CD8-positive, alpha-beta memory T cell (primary cell): ENCODE measurements around the gene TXNL4B. TPM values are rescaled to one million over a fixed set of nuclear protein-coding genes. Genes with fewer than 3 reads are reported as not detected.

Experiments used
- CTCF ChIA-PET: fragments of 350-600 bp; sonication (Branson Sonifier 250); formaldehyde crosslinking; loops from one replicate; lab custom pipeline; 2021; ENCODE audit warnings: antibody characterized with exemption; lab: Charles Lee
- POLR2A ChIA-PET: fragments of 350-600 bp; sonication (Branson Sonifier 250); formaldehyde crosslinking; loops from one replicate; lab custom pipeline; 2021; ENCODE audit warnings: antibody characterized with exemption; lab: Charles Lee
- DNase-seq, 5 donors: peaks; one replicate each; pipeline versions ENCODE4 v3.0.0 to v3.0.0-alpha.2; 2020 to 2022; ENCODE audit warnings: mixed read lengths in 1 of 5
- H3K27ac ChIP-seq: one replicate; pipeline ENCODE4 v1.7.0; 2013; ENCODE audit warnings: low read depth, mild to moderate bottlenecking, low read length, moderate library complexity
- H3K27me3 ChIP-seq: 2 replicates; pipeline ENCODE4 v1.7.0; 2013; ENCODE audit warnings: low read length, mild to moderate bottlenecking; ENCODE audit not compliant: insufficient read depth, poor library complexity, severe bottlenecking
- H3K36me3 ChIP-seq: 2 replicates; pipeline ENCODE4 v1.7.0; 2013; ENCODE audit warnings: mild to moderate bottlenecking, low read length, moderate library complexity; ENCODE audit not compliant: insufficient read depth
- H3K4me1 ChIP-seq: 2 replicates; pipeline ENCODE4 v1.7.0; 2013; ENCODE audit warnings: mild to moderate bottlenecking, low read length, moderate library complexity; ENCODE audit not compliant: insufficient read depth
- H3K4me3 ChIP-seq: 2 replicates; pipeline ENCODE4 v1.7.0; 2013; ENCODE audit warnings: mild to moderate bottlenecking, low read length
- H3K9me3 ChIP-seq: 2 replicates; pipeline ENCODE4 v1.7.0; 2013; ENCODE audit warnings: mild to moderate bottlenecking, low read length
- H3K27ac Mint-ChIP-seq, 8 donors: one replicate each; pipeline ENCODE4 v1.8.0; 2020 to 2021; ENCODE audit warnings: mixed read lengths in 8 of 8, mild to moderate bottlenecking in 6 of 8, inconsistent platforms in 3 of 8, moderate library complexity in 3 of 8
- H3K27me3 Mint-ChIP-seq, 2 donors: one replicate each; pipeline ENCODE4 v1.8.0; 2020 to 2021; ENCODE audit warnings: mixed read lengths in 2 of 2, mild to moderate bottlenecking in 1 of 2, moderate library complexity in 1 of 2
- H3K36me3 Mint-ChIP-seq, 3 donors: one replicate each; pipeline ENCODE4 v1.8.0; 2020 to 2021; ENCODE audit warnings: mixed read lengths in 3 of 3, inconsistent platforms in 1 of 3, mild to moderate bottlenecking in 1 of 3
- H3K4me1 Mint-ChIP-seq, 3 donors: one replicate each; pipeline ENCODE4 v1.8.0; 2020 to 2021; ENCODE audit warnings: mixed read lengths in 3 of 3, inconsistent platforms in 1 of 3, mild to moderate bottlenecking in 1 of 3
- H3K4me3 Mint-ChIP-seq, 7 donors: one replicate each; pipeline ENCODE4 v1.8.0; 2020 to 2021; ENCODE audit warnings: mixed read lengths in 7 of 7, mild to moderate bottlenecking in 6 of 7, moderate library complexity in 4 of 7, inconsistent platforms in 2 of 7
- H3K9me3 Mint-ChIP-seq, 5 donors: one replicate each; pipeline ENCODE4 v1.8.0; 2020 to 2022; ENCODE audit warnings: mixed read lengths in 5 of 5, mild to moderate bottlenecking in 3 of 5, moderate library complexity in 2 of 5, inconsistent platforms in 1 of 5
- polyA plus RNA-seq: library from polyadenylated mRNA; unstranded; fragments of 300-500 nt; fragmentation: Illumina TruSeq; gene quantifications from one replicate; pipeline ENCODE4 v1.2.3, GENCODE V29; 2021
- total RNA-seq, 2 experiments: library from RNA; stranded (reverse); gene quantifications; one replicate each; pipeline ENCODE4 v1.2.3, GENCODE V29; 2021

Gene TXNL4B
- total and polyA plus RNA-seq, 3 experiments from 2014 or later: 14.0 to 38.7 (median 37.9) TPM

DNA sequence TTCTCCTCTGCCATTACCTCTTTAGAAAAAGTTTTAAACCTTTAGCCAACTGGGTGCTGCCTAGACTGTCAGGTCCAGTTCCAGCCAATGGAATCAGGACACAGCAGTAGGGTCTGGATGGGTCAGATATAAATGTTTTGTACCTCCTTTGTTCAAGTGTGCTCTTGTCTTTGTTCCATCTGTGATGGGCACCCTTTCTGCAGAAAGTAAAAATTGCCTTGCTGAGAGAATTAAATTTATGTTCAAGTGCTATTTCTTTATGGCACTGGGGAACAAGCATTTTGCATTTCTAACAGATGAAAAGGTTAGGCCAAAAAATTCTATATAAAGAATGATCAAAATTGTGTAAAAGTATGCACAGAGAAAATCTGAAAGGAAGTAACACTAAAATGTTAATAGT is 44.3 kb downstream of the TXNL4B start:
- ChIA-PET CTCF (no interaction called here), POLR2A (no interaction called here)
- DNase-seq: no peak
- H3K4me3 ChIP-seq: no peak overlapping the region
- Mint-ChIP-seq H3K27ac (no peak overlapping the region), H3K36me3 (peaks cover 0 to 16% (median under 1%) of the 10 kb centered on the region in 3 donors), H3K27me3 (no peaks in the 10 kb centered on the region), H3K4me1 (no peaks in the 10 kb centered on the region), H3K4me3 (no peak overlapping the region), H3K9me3 (peaks cover 8 to 25% (median 19%) of the 10 kb centered on the region in 5 donors)
- no peak overlapping the region for H3K27ac ChIP-seq
- no peaks in the 10 kb centered on the region for H3K4me1 ChIP-seq
- H3K27me3 ChIP-seq: no peaks in the 10 kb centered on the region
- H3K9me3 ChIP-seq: no peaks in the 10 kb centered on the region
- H3K36me3 ChIP-seq: no peaks in the 10 kb centered on the region

DNA sequence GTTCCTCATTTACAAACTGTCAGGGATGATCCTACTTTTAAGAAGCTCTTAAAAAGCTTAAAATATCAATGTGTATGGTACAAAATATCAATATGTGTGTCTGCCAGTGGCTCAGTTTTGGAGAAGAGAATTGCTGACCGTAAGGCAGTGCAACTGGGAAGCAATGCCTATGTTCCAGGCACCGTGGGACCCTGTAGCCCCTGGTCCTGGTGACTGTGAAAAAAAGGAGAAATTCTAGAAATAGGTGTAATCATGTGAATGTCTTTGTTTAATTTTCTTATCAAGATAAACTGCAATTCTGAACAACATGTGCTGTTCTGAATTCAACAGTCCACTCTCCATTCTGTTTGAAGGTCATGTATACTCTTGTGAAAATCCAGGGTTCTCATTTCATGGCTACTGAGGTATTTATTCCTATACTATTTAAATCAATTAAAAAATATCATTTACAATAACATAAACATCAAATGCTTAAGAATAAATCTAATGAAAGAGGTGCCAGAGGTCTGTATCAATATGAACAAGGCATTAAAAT is 48.5 kb downstream of the TXNL4B start:
- Histone ChIP-seq H3K27ac (no peak overlapping the region), H3K4me1 (no peaks in the 10 kb centered on the region), H3K36me3 (no peaks in the 10 kb centered on the region), H3K4me3 (no peak overlapping the region), H3K27me3 (no peaks in the 10 kb centered on the region), H3K9me3 (no peaks in the 10 kb centered on the region)
- CTCF ChIA-PET: no interaction called here
- no peak overlapping the region for H3K27ac Mint-ChIP-seq
- peaks cover 8 to 14% (median 14%) of the 10 kb centered on the region in 5 donors for H3K9me3 Mint-ChIP-seq
- H3K4me3 Mint-ChIP-seq: no peak overlapping the region
- DNase-seq: no peak
- POLR2A ChIA-PET: no interaction called here
- H3K27me3 Mint-ChIP-seq: no peaks in the 10 kb centered on the region
- no peaks in the 10 kb centered on the region for H3K4me1 Mint-ChIP-seq
- peaks cover 10 to 29% (median 25%) of the 10 kb centered on the region in 3 donors for H3K36me3 Mint-ChIP-seq

DNA sequence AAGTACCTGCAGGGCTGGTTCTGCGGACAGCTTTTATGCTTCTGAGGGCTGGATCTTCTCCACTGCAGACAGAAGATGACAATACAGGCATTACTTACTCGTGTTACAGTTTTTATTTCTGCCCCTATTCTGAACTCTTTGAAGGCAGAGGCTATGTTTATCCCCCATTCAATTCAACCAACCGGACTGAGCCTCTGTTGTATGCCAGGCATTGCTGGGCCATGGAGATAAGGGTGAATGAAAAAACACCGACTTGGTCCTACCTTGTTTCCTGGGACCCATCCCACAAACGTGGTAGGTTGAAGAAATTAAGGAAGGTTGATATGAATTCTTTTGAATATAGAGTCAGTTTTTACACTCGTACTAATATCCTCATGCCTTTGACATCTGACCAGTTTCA is 49.1 kb downstream of the TXNL4B start:
- no peak overlapping the region for H3K4me3 ChIP-seq
- no peaks in the 10 kb centered on the region for H3K27me3 ChIP-seq
- H3K27ac Mint-ChIP-seq: no peak overlapping the region
- no peaks in the 10 kb centered on the region for H3K4me1 Mint-ChIP-seq
- no peak overlapping the region for H3K4me3 Mint-ChIP-seq
- no peaks in the 10 kb centered on the region for H3K4me1 ChIP-seq
- peaks cover 10 to 29% (median 19%) of the 10 kb centered on the region in 3 donors for H3K36me3 Mint-ChIP-seq
- no peaks in the 10 kb centered on the region for H3K27me3 Mint-ChIP-seq
- H3K27ac ChIP-seq: no peak overlapping the region
- peaks cover 7 to 9% (median 9%) of the 10 kb centered on the region in 5 donors for H3K9me3 Mint-ChIP-seq
- H3K36me3 ChIP-seq: no peaks in the 10 kb centered on the region
- no peak for DNase-seq
- ChIA-PET POLR2A (no interaction called here), CTCF (no interaction called here)
- no peaks in the 10 kb centered on the region for H3K9me3 ChIP-seq

DNA sequence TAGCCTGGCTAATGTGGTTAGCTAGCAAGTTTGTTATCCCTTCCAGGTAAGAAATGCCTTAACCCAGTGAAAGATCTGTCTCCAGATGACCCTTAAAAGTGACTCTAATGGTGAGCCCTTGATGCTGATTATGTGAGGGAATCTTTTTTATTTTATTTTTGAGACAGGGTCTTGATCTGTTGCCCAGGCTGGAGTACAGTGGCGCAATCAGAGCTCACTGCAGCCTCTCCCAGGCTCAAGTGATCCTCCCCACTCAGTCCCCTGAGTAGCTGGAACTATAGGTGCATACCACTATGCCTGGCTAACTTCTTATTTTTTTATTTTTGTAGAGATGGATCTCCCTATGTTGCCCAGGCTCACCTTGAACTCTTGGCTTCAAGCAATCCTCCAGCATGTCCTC is 49.9 kb downstream of the TXNL4B start:
- ChIA-PET CTCF (no interaction called here), POLR2A (no interaction called here)
- Histone ChIP-seq H3K9me3 (no peaks in the 10 kb centered on the region), H3K36me3 (no peaks in the 10 kb centered on the region), H3K27me3 (no peaks in the 10 kb centered on the region), H3K4me1 (no peaks in the 10 kb centered on the region), H3K27ac (no peak overlapping the region), H3K4me3 (no peak overlapping the region)
- Mint-ChIP-seq H3K27me3 (no peaks in the 10 kb centered on the region), H3K36me3 (peaks cover 10 to 29% (median 12%) of the 10 kb centered on the region in 3 donors), H3K9me3 (peaks cover 0 to 4% (median 3%) of the 10 kb centered on the region in 5 donors), H3K4me3 (no peak overlapping the region), H3K27ac (no peak overlapping the region), H3K4me1 (no peaks in the 10 kb centered on the region)
- no peak for DNase-seq

DNA sequence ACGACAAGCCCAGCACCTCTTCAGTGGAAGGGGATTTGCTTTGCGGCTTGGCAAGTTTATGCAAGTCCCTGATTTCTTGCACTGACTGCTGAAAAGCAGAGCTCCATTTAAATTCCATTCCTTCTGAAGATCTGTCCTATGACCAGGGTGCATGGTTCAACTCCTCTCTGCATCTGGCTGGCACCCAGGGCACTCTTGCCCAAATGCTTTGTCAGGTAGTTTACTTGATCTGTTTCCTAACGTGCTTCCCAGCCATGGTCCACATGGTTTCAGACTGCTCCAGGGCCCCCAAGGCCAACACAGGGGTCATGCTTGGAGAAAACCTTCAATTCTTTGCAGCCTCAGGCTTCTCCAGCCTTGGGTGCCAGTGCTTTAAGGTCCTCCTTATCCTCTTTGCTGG is 50.4 kb downstream of the TXNL4B start:
- Histone ChIP-seq H3K4me3 (no peak overlapping the region), H3K4me1 (no peaks in the 10 kb centered on the region), H3K9me3 (no peaks in the 10 kb centered on the region), H3K36me3 (no peaks in the 10 kb centered on the region), H3K27me3 (no peaks in the 10 kb centered on the region), H3K27ac (no peak overlapping the region)
- ChIA-PET CTCF (no interaction called here), POLR2A (no interaction called here)
- Mint-ChIP-seq H3K4me1 (no peaks in the 10 kb centered on the region), H3K36me3 (peaks cover 10 to 29% (median 12%) of the 10 kb centered on the region in 3 donors), H3K9me3 (peaks cover 0 to 4% (median 3%) of the 10 kb centered on the region in 5 donors), H3K4me3 (no peak overlapping the region), H3K27me3 (no peaks in the 10 kb centered on the region), H3K27ac (no peak overlapping the region)
- no peak for DNase-seq

DNA sequence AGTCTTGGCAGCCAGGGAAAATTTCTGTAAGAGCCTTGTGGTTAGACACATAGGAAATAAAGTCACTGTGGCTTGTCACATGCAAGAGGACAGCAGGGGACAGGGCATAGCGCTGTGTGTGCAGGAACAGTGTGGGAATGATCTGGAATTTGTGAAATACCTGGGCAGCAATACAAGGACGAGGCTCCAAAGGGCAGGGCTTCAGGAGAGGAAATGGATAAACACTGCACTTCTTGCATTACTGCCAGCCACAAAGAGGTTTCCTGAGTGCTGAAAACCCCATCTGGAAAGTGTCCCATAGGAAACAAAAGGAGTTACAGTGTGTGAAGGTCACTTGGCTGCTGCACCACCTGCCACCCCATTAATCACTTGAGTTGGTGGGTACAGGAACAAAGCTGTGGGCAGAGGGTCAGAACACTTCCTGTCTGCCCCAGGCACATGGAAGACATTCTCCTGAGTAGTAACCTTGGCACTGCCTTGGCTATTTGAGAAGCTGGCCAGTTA is 51.2 kb downstream of the TXNL4B start:
- no peak overlapping the region for H3K4me3 ChIP-seq
- Mint-ChIP-seq H3K36me3 (peaks cover 10 to 29% (median 12%) of the 10 kb centered on the region in 3 donors), H3K4me3 (no peak overlapping the region), H3K4me1 (no peaks in the 10 kb centered on the region), H3K9me3 (peaks cover 0 to 1% (median 0%) of the 10 kb centered on the region in 5 donors), H3K27me3 (no peaks in the 10 kb centered on the region), H3K27ac (no peak overlapping the region)
- no peaks in the 10 kb centered on the region for H3K27me3 ChIP-seq
- no peaks in the 10 kb centered on the region for H3K4me1 ChIP-seq
- DNase-seq: no peak
- no peak overlapping the region for H3K27ac ChIP-seq
- no peaks in the 10 kb centered on the region for H3K9me3 ChIP-seq
- CTCF ChIA-PET: no interaction called here
- H3K36me3 ChIP-seq: no peaks in the 10 kb centered on the region
- POLR2A ChIA-PET: no interaction called here

DNA sequence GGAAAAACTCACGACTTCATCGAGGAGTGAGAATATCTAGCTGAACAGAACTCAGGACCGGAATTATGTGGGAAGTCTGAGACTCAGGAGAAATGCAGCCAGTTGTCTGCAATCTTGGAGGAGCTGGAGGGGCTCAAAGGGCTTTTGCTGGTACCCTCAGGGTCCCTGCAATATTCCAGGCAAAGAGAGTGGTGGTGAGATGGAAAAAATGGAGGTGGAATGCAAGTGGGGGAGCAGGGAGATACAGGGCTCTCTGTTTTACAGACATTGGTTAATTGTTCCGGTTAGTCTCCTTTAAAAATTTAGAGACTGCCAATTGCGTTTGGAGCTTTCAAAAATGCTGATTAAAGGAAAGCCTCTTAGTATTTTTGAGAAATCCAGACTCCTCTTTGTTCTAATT is 57.3 kb downstream of the TXNL4B start:
- H3K4me3 ChIP-seq: no peak overlapping the region
- Mint-ChIP-seq H3K4me1 (no peaks in the 10 kb centered on the region), H3K9me3 (peaks cover 0 to 1% (median 0%) of the 10 kb centered on the region in 5 donors), H3K4me3 (no peak overlapping the region), H3K27me3 (no peaks in the 10 kb centered on the region), H3K27ac (no peak overlapping the region), H3K36me3 (peaks cover under 1 to 12% (median 3%) of the 10 kb centered on the region in 3 donors)
- H3K9me3 ChIP-seq: no peaks in the 10 kb centered on the region
- ChIA-PET CTCF (no interaction called here), POLR2A (no interaction called here)
- DNase-seq: no peak
- H3K27me3 ChIP-seq: no peaks in the 10 kb centered on the region
- H3K36me3 ChIP-seq: no peaks in the 10 kb centered on the region
- no peak overlapping the region for H3K27ac ChIP-seq
- H3K4me1 ChIP-seq: no peaks in the 10 kb centered on the region
